Cardiac muscle cell (in vitro differentiated cells and primary cell): ENCODE data around the gene AOPEP. TPM values are rescaled to one million over a fixed set of nuclear protein-coding genes. Genes with fewer than 3 reads are reported as not detected.

Experiments
- DNase-seq, 2 donors: peaks; one replicate each; pipeline versions ENCODE4 v3.0.0 to v3.0.0-alpha.2; 2010 to 2017; ENCODE audit warnings: low read depth in 1 of 2, low spot score in 1 of 2
- H3K27ac ChIP-seq: fragments of 200-600 bp; sonication (generic); 2 replicates; pipeline ENCODE4 v1.5.1; 2016
- H3K27me3 ChIP-seq: fragments of 200-600 bp; sonication (generic); 2 replicates; pipeline ENCODE4 v1.6.0; 2016; ENCODE audit warnings: control low read depth
- H3K36me3 ChIP-seq: fragments of 200-600 bp; sonication (generic); 2 replicates; pipeline ENCODE4 v1.5.1; 2016; ENCODE audit warnings: control low read depth
- H3K4me1 ChIP-seq: fragments of 200-600 bp; sonication (generic); 2 replicates; pipeline ENCODE4 v1.8.1; 2017; ENCODE audit warnings: low read depth, mild to moderate bottlenecking, mixed run types
- H3K4me3 ChIP-seq: fragments of 200-600 bp; sonication (generic); 2 replicates; pipeline ENCODE4 v1.5.1; 2016; ENCODE audit warnings: mild to moderate bottlenecking
- H3K9me3 ChIP-seq: fragments of 200-600 bp; sonication (generic); 2 replicates; pipeline ENCODE4 v1.5.1; 2017; ENCODE audit warnings: low read depth, mild to moderate bottlenecking, control low read depth
- polyA plus RNA-seq: library from polyadenylated mRNA; unstranded; fragments of >200 nt; fragmentation: Nextera tagmentation; extraction: Ambion mirVana; gene quantifications from 2 replicates; pipeline ENCODE4 v1.2.1, GENCODE V29; 2016
- total RNA-seq: library from RNA; depleted of rRNA; stranded (reverse); fragments of >200 nt; gene quantifications from 2 replicates; pipeline ENCODE4 v1.2.3, GENCODE V29; 2016
- TF ChIP-seq, protein P1 (sequence below): IDR thresholded peaks from 2 replicates; pipeline ENCODE4 v1.5.1; 2012; ENCODE audit warnings: low read depth, mild to moderate bottlenecking, low read length

AOPEP gene
- total and polyA plus RNA-seq, 2 experiments from 2014 or later = 46.8 to 88.7 TPM

DNA sequence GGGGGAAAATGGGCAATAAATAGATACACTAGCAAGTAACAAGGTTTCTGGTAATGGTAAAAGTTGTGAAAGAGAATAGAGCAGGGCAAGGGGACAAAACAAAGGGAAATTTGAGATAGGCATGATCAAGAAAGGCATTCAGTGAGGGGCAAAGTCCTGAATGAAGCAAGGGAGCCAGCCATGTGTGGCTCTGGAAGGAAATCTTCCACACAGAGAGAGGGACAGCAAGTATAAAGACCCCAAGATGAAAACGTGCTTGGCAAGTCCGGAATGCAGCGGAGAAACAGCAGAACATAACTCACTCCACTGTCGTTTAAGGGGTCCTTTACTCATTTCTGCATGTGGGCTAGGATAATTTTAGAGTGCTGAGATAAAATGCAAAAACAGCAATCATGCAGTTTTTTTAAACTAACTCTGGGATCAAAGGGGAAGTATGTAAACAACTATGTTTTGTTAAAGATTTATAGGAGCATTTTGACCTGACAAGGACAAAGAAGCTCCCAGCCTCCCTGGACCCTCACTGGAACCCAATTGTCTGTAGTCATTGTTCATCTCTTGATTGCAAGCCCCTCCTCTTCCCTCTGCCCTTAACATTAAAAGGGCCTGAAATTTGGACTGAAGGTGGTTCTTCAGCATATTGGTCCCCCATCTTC lies 22.9 kb upstream of the AOPEP start:
- Histone ChIP-seq H3K4me1 (no peaks in the 10 kb centered on the region), H3K27ac (no peak overlapping the region), H3K9me3 (no peaks in the 10 kb centered on the region), H3K36me3 (no peaks in the 10 kb centered on the region), H3K4me3 (no peak overlapping the region), H3K27me3 (no peaks in the 10 kb centered on the region)
- DNase-seq = no peak
- TF ChIP-seq, protein P1, sequence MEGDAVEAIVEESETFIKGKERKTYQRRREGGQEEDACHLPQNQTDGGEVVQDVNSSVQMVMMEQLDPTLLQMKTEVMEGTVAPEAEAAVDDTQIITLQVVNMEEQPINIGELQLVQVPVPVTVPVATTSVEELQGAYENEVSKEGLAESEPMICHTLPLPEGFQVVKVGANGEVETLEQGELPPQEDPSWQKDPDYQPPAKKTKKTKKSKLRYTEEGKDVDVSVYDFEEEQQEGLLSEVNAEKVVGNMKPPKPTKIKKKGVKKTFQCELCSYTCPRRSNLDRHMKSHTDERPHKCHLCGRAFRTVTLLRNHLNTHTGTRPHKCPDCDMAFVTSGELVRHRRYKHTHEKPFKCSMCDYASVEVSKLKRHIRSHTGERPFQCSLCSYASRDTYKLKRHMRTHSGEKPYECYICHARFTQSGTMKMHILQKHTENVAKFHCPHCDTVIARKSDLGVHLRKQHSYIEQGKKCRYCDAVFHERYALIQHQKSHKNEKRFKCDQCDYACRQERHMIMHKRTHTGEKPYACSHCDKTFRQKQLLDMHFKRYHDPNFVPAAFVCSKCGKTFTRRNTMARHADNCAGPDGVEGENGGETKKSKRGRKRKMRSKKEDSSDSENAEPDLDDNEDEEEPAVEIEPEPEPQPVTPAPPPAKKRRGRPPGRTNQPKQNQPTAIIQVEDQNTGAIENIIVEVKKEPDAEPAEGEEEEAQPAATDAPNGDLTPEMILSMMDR = no peak

DNA sequence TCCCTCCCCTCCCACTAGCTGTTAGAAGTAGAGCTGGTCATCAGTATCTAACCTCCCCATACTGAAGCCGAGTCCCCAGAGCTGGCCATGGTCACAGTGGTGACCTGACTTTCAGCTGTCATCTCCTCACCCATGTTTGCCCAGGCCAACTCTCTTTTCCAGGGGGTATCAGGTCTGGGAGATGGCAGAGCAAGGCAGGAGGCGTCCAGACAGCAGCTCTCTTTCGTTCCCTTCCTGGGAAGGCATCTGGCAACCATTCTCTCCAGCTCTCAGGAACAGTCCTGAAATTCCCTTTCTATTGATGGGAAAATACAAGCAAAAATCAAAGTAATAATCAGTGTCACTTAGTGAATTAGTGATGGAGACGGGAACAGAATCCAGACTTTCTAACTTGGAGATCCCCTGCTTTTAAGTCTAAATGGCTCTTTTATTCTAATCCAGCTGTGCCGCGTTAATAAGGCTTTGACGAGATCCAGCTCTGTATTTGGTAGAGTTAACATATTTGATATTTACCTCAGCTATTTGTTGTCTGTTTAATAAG lies 21.3 kb upstream of the AOPEP start:
- no peak overlapping the region for H3K27ac ChIP-seq
- H3K9me3 ChIP-seq = no peaks in the 10 kb centered on the region
- no peak overlapping the region for H3K4me3 ChIP-seq
- TF ChIP-seq, protein P1 = no peak
- no peaks in the 10 kb centered on the region for H3K36me3 ChIP-seq
- no peaks in the 10 kb centered on the region for H3K27me3 ChIP-seq
- H3K4me1 ChIP-seq = no peaks in the 10 kb centered on the region
- DNase-seq = no peak

DNA sequence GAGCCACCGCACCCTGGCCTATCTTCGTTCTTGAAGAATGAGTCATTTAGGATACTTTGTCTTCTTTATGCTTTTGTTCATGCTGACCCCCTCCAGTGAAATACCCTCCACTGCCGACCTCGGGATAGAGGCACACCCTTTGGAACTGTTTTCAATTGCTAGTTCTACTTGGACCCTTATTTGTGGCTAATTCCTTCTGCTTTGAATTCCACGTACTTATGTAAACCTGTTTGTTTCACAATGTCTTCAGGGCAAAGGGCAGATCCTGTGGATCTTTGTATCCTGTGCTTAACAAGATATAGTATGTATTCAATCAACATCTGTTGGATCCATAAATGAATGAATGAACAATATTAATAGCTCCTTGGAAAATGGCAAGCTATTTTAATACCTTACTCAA lies 19.6 kb upstream of the AOPEP start:
- TF ChIP-seq, protein P1 = no peak

DNA sequence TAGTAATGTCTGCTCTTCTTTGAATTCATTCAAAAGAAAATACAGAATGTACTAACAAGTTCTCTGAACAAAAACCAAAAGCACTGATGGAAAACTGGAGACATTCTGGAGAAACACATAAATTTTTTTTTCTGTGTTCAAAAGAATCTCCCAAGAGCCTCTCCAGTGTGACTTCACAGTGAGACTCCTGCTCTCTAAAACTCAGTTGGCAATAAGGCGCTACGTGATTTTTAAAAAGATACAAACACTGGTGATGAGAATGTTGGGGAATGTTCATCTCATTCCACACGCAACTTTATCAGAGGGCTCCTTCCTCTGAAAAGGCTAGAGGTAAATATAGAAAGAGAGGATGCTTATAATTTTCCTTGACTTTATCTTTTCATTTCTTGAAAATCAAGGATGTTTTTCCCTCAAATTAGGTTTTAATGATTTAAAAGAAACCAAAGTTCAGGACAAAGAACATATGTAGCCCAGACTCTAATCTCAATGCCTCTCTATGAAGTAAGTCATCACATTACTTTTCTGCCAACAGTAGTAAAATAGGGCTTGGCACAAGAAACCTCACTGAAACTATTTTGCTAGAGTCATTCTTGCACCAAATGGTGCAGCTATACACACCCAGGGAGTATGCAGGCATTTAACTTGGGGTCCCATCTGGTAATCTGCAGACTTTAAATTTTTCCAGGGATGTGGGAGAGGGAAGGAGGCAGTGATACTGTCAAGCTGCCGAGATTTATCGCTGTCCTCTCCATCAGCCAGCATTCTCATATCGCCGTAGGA lies 12.9 kb upstream of the AOPEP start:
- Histone ChIP-seq H3K27me3 (no peaks in the 10 kb centered on the region), H3K4me1 (no peaks in the 10 kb centered on the region), H3K36me3 (no peaks in the 10 kb centered on the region), H3K4me3 (no peak overlapping the region), H3K9me3 (no peaks in the 10 kb centered on the region), H3K27ac (no peak overlapping the region)
- TF ChIP-seq, protein P1 = no peak
- DNase-seq = no peak

More for the DNA sequence above, 19.6 kb upstream of the AOPEP start:
- no peak for DNase-seq
- no peaks in the 10 kb centered on the region for H3K9me3 ChIP-seq
- no peaks in the 10 kb centered on the region for H3K4me1 ChIP-seq
- no peaks in the 10 kb centered on the region for H3K27me3 ChIP-seq
- no peak overlapping the region for H3K4me3 ChIP-seq
- no peaks in the 10 kb centered on the region for H3K36me3 ChIP-seq
- H3K27ac ChIP-seq = no peak overlapping the region

DNA sequence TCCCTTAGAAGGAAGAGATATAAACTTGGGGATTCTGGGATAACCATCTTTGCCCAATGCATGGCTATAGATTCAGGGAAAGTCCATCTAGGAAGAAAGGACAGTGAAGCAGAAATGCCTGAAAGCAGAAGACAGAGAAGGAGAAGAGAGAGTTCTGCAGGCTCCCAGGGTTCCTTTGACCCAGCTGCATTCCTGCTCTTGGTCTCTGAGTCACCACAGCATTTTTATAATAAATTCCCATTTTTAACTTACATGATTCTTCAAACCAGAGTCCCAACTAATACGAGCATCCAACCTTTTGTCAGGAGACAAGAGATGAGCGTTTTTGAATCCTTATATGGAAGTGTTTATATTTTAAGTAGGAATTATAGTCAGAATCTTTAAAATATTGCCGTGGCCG lies 12.0 kb upstream of the AOPEP start:
- H3K36me3 ChIP-seq = no peaks in the 10 kb centered on the region
- no peak overlapping the region for H3K4me3 ChIP-seq
- H3K9me3 ChIP-seq = no peaks in the 10 kb centered on the region
- TF ChIP-seq, protein P1 = no peak
- H3K4me1 ChIP-seq = no peaks in the 10 kb centered on the region
- no peak overlapping the region for H3K27ac ChIP-seq
- DNase-seq = no peak
- H3K27me3 ChIP-seq = no peaks in the 10 kb centered on the region
